NCI-H748 treated with DMSO at 0.1 percent for 48 hours (cell line): Measurements from ENCODE around the gene LMOD2.
"Not testable (repeated sequence)": the region's sequence is repeated elsewhere in the genome, so short reads cannot be mapped to it uniquely, and the experiment has no call there.

Source experiments
- DNase-seq: peaks from one replicate; lab custom pipeline; 2025; lab: John Stamatoyannopoulos, UW

Gene LMOD2

GRCh38 chr7:123655614-123656013 lies at the start of gene LMOD2:
LMOD2 (plus strand) TSS chr7:123655866; CDS start chr7:123655964, 98 bp downstream.
- no peak for DNase-seq

- no peak for DNase-seq
Measured at GRCh38 chr7:123607423-123607975, 48.2 kb upstream of the LMOD2 start.

- no peak for DNase-seq
Measured at GRCh38 chr7:123608991-123609882, 46.4 kb upstream of the LMOD2 start.

- DNase-seq = no peak
Measured at GRCh38 chr7:123609883-123610239, 45.8 kb upstream of the LMOD2 start.

DNA sequence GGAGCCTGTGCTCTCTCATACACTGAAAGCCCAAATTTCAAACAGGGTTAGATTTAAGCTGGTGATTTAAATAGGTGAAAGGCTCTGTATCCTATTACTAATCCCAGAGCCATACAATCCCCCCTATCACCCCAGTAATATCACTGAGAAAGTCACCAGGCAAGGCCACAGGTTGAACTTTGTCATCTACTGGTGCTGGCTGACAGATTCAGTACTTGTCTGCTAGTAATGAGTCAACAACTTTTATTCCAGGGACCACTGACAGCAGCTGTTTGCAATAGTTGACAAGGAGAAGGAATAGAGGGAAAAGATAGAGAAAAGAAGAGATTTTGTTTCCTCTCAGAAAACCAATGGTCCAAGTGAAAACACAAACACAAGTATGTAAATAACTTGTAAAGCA lies 43.6 kb upstream of the LMOD2 start:
- DNase-seq = no peak

DNA sequence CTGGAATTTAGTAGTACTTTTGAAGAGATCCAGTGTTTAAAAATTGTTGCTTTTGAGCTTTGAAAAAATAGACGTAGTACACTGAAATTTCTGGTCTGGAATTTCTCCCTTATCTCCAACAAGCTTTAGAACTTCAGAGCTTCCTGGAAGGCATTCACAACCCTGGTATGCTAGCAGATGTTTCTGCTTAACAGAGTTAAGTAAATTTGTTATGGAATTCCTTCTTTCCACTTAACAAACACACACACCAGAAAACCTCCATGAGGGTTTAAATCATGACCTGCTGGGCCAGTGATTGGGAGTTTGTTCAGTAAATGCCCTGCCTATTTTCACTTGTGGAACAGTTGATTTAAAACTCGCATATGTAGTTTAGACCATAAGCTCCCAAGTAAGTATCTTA lies 40.3 kb upstream of the LMOD2 start:
- no peak for DNase-seq

- DNase-seq = no peak
Measured at GRCh38 chr7:123616223-123616622, 39.4 kb upstream of the LMOD2 start.

- no peak for DNase-seq
Measured at GRCh38 chr7:123621707-123622106, 34.0 kb upstream of the LMOD2 start.

DNA sequence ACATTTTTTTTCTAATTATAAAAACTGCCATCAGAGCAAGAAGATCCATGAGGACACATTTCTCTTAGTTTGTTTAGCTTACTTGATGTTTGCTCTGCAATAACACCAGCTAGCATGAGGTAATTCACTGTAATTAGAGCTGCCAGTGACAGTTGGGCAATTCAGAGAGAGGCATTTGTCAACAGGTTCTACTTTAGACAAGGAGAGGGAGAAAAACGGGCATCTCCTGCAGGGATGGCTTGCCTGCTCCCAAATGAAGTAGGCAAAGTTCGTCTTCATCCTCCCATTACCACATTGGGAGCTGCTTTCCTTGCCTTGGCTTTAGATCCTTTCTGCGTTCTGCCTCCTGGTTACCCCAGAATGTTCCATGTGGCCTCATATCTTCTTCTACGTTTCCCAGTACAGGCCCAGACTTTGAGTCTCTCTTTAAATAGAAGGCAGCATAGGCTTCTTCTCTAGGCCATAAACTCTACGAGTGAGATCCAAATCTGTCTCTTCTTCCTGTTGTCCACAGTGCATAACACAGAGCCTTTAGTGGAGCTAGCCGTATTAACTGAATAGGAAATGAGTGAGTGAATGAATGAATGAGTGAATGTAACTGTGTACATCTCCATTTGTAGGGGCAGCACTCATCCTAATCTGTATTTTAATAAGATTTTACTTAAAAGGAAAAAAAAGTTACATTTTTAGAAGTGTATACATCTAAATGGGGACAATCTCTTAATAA lies 32.8 kb upstream of the LMOD2 start:
- DNase-seq = peak; percentile 94

GRCh38 chr7:123624527-123625183 lies 31.0 kb upstream of the LMOD2 start:
- no peak for DNase-seq

GRCh38 chr7:123625254-123625653 lies 30.4 kb upstream of the LMOD2 start:
- no peak for DNase-seq

DNA sequence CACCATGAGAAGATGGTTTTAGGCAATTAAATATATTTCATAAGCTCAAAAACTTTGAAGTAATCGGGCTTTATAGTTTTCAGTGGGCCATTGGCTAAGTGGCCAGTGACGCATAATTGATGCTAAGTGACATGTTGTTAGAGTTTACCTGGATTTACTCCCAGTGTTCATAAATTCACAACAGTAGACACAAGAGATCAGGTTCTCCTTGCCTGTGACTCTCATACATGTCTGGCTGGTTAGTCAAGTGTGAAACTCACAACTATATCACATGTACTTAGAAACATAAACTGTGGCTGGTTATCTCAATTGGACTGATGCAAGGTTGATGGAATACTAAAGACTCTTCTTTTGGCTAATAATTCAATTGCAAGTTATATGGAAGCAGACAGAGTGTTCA lies 27.8 kb upstream of the LMOD2 start:
- DNase-seq = no peak

DNA sequence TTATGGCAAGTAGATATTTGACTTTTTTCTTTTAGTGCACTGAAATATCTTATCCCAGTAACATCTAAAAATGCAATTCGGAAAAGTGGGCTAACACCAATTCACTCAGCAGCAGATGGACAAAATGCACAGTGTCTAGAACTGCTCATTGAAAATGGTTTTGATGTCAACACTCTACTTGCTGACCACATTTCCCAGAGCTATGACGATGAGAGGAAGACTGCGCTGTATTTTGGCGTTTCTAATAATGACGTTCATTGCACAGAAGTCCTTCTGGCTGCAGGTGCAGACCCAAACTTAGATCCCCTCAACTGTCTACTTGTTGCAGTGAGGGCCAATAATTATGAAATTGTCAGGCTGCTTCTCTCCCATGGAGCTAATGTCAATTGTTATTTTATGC lies 26.8 kb upstream of the LMOD2 start:
- DNase-seq = no peak

GRCh38 chr7:123629281-123629680 lies 26.4 kb upstream of the LMOD2 start:
- no peak for DNase-seq

GRCh38 chr7:123632808-123633207 lies 22.9 kb upstream of the LMOD2 start:
- no peak for DNase-seq

GRCh38 chr7:123633553-123633952 lies 22.1 kb upstream of the LMOD2 start:
- DNase-seq = no peak

- DNase-seq = not testable (repeated sequence)
Measured at GRCh38 chr7:123634011-123634573, 21.6 kb upstream of the LMOD2 start.

GRCh38 chr7:123635551-123636359 lies 19.9 kb upstream of the LMOD2 start:
- DNase-seq = no peak

GRCh38 chr7:123637203-123637602 lies 18.5 kb upstream of the LMOD2 start:
- DNase-seq = no peak

DNA sequence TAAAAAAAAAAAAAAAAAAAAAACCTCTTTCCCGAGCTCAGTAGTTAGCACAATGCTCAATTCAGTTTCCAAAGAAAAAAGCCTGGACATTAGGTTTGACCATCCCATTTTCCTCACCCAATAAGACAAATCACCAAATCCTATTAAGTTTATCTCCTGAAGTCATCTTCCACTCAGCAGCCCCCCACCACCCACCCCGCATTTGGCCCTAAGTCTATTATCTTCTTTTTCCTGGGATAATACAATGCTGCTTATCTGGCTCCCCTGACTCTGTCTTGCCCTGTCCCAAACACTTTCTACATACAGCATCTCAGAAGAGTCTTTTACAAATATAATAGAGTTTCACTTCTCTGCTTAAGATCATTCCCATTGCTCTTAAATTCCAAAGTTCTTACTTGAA lies 17.8 kb upstream of the LMOD2 start:
- DNase-seq = no peak

DNA sequence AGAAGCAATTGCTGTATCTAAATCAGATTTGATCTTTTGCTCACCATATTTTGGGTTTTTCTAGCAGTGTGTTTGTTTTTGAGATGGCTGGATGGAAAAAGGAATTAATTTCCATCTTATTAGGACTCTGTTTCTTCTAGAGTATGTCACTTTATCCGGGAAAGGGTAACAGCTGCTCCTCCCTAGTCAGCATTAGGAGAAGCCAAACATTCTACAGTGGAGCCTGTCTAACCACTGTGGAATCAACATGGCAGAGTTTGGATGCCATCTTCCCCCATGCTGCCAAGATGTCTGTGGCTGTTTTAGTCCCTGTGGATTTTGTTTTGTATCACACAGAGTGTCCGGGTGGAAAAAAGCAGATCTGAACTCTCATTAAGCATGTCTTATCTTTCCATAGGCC lies 16.0 kb upstream of the LMOD2 start:
- DNase-seq = no peak
